Activated T-cell treated with anti-CD3 and anti-CD28 coated beads for 1 hour (primary cell): ENCODE results near the gene CD300A.

Experiments
- DNase-seq: peaks from one replicate; pipeline ENCODE4 v3.0.0-alpha.2; 2020; ENCODE audit warnings: low read depth

The CD300A gene

DNA sequence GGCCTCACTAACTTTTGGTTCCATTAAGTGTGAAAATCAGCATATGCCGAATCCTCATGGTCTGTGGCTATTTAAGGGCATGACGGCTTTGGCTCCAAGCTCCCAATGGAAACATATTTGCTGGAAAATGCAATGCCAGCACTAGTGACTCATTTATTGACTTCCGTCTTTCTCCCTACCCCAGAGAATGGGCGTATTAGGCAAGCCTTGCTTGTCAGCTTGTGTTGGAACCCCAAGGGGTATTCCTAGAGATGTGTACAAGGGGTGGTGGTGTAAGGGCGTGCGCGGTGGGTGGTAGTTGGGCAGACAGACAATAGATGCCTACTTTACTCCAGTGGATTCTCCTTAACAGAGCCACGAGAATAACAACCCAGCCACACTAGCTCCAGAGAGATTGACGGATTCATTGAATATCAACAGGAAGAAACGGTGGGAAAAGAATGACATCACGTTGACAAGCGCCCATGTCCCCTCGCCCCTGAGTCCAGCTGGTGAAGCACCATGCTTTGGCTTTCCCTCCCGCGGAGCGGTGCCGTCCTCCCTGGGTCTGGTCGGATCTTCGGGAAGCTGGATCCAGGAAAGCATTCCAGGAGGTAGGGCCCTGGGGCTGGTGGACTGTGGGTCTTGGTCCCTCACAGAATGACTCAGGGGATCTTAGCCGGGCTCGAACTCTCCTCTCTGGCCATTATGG, 54.5 kb downstream of the CD300A start:
- no peak for DNase-seq

DNA sequence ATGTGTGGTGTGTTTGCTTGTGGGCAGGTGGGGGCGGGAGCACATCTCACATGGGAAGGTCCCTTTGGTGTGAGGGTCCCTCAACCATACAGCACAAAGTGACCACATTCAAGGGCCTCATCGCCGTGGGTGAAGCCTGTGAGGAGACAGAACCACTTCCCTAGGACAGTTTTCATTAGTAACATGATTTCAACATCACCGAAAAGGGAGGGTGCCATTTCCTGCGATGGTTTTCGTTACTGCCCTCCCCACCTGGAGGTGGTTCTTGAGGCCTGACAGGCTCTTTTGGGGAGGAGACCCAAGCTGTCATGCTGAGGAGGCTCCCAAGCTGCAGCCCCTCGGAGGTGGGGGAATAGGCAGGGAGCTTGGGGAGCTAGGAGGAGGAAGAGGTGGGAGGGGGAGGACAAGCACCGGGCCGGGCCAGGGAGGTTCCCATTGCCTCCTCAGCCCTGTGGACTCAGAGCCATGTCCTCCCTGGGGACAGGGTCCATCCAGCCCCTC, 55.3 kb downstream of the CD300A start:
- DNase-seq: no peak

DNA sequence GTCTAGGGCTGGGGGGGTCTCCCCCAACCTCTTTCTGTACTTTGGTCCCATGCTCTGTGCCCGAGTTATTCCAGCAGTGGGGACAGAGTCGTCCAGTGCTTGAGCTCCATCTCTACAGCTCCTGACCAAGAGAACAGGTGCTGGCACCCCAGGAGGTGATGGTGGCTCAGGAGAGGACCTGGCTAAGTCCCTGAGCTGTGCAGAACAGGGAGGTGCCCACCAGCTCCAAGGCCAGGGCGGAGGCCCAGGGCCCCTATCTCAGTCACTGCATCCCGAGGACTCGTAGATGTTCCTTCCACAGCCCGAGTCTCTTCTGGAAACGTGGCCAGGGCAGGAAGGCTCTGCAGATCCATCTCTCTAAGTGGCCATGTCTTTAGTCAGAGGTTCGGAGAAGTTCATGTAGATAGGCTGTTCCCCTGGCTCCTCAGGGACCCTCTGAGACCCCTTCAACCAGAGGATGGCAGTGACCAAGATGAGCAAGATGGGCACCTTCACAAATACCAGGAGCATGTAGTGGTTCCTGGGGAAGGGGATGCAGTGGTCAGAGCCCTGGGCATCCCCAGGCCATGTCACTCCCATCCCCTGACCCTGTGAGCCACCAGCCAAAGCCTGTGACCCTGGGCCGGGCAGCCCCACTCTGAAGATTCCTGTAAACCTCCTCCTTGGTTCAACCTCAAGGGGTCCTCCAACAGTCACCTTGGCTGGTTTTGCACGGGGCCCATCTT, 56.1 kb downstream of the CD300A start:
- DNase-seq: no peak

DNA sequence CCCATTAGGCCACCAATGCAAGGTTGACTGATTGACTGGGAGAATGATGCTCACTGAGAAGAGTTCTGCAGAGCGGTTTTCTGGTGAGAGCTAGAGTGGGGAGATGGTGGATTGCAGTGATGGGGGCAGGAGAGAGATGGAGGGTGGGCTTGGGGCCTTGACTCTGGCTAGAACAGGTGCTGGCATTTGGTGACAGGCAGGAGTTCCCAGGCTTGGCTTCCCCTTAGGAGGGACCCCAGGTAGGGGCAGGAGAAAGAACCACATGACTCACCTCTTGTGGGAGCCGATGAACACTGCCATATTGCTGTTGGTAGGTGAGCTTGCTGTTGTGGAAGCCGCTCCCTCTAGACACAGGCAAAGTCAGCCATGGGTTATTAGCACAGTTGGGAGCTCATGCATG, 56.9 kb downstream of the CD300A start:
- no peak for DNase-seq

DNA sequence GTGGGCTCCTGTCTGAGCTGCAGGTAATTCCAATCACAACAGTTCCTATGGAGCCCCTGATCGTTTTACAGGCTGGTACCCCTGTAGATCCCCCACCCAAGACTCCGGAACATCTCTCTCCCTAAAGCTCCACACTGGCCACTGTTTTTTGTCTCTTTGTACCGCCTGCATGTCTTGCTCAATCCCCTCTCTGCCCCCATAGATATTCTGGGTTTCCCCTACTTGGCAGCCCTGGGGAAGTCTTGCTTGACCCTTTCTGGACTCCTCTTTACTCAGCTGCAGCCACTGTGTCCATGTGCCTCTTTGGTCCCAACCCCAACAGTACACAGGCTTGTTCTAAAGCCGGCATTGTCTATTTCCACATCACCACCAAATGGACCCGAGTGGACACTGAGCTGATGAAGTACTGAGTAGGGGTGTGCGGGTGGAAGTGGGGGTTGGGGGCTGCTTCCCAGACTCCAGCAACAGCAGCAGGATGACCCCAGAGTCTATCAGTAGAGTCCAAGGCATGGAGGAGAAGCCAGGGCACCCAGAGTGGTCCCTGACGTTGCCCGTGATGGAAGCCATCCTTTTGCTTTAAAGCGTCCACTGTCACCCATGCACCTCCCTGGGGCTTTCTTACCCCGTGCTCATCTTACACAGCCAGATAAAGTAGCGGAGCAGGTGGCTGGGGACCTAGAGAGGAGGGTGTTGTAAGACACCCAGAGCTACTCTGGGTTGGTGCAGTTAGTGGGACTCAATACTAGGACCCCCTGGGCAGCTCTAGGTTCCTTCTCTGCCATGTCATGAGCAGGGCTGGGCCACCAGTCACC, 58.4 kb downstream of the CD300A start:
- no peak for DNase-seq

DNA sequence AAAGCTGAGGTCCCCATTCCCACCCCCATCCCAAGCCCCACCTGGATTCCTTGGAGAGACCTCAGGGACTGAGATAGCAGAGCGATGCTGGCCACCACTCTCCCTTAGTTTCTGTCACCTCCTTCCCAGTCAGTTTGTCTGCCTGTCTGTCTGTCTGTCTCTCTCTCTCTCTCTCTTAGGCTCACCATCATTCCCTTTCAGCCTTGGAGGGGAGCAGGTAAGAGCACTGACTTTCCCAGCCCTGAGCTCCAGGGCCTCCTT, 59.0 kb downstream of the CD300A start:
- DNase-seq: no peak

DNA sequence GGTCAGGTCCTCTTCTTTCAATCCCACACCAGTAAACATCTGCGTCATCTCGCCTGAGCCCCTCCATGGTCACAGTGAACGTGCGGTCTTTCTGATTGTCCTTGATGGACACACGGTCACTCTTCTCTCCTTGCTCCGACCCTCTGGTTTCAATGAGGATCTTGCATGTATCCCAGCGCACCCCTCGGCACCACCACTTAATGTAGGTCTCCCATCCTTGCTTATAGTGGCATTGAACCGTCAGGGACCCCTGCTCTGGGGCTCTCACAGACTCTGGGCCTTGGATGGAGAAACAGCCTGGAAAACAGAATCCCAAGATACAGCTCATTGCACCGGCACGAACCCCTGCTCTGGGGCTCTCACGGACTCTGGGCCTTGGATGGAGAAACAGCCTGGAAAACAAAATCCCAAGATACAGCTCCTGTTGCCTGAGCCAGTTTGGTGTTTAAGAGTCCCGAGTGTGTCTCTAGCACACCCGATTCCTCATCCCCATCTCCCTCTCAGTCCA, 59.4 kb downstream of the CD300A start:
- no peak for DNase-seq

DNA sequence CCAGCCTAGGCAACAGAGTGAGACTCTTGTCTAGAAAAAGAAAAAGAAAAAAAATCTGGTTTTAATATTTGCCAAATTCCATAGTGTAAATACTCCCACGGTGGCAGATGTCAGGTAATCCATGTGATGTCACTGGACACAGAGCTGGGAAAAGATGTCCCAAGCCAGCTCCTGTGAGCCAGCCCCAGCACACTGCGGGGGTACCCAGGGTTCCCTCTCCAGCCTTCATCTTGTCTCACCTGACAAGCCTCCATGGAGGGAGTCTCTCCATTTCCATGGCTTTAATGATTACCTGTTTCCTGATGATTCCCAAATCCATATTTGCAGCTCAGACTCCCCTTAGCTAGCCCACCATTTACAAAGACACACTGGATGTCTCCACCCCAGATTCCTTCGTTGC, 60.2 kb downstream of the CD300A start:
- no peak for DNase-seq

DNA sequence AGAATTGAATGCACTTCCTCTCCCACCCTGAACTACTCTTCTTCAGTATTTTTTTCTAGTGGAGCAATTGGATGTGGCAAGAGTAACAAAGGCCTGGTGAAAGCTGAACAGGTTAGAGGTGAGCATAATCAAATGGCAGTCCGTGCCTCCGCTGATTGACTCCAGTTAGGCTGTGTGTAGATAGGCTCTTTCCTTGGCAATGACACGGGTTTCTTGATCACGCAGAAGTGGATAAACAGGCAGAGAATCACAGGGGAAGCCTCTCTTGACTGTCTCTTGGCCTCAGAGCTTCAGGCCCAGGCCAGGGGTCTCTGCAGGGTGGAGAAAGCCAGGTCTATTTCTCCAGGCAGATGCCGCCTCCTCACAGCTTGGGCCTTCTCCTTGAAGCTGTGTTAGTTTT, 60.6 kb downstream of the CD300A start:
- DNase-seq: no peak

DNA sequence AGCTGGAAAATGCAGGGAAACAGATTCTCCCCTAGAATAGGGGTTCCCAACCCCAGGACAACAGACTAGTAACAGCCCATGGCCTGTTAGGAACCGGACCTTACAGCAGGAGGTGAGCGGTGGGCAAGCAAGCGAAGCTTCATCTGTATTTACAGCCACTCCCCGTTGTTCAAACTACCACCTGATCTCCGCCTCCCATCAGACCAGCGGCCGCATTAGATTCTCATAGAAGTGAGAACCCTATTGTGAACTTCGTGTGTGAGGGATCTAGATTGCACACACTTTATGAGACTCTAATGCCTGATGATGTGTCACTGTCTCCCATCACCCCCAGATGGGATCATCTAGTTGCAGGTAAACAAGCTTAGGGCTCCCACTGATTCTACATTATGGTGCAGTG, 61.3 kb downstream of the CD300A start:
- no peak for DNase-seq

DNA sequence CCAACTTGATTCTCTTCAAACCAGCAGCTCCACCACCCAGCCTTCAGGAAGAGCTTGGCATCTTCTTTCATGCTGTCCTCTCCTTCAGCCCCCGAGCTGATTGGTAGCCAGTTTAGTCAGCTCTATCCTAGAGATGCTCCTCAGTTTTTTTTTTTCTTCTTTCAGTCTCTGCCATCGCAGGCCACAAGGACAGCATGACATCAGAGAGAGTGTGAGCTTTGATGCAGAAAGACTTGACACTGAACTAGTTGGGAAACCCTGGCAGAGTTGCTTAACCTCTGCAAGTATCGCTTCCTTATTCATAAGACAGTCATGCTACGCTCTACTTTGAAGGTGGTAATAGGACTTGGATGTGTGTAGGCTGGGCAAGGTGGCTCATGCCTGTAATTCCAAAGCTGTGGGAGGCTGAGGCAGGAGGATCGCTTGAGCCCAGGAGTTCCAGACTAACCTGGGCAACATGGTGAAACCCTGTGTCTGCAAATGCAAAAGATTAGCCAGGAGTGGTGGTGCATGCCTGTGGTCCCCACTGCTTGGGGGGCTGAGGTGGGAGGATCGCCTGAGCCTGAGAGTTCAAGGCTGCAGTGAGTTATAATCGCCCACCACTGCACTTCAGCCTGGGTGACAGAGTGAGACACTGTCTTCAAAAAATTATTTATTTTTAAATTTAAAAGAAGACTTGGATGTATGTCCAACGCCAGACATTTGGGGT, 62.2 kb downstream of the CD300A start:
- no peak for DNase-seq

DNA sequence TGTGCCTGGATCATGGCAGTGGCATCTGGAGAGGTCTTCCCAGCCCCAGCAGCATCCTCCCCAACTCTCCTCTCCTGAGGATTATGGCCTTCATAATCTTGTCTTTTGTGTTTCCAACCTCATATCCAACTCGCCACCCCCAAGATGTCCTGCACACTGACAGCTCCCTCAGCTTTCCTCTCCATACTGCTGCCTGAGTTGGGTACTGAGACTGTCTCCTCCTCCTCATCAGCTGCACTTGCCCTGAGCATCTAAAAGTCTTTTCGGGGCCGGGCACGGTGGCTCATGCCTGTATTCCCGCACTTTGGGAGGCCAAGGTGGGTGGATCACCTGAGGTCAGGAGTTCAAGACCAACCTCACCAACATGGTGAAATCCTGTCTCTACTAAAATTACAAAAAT, 62.8 kb downstream of the CD300A start:
- no peak for DNase-seq

DNA sequence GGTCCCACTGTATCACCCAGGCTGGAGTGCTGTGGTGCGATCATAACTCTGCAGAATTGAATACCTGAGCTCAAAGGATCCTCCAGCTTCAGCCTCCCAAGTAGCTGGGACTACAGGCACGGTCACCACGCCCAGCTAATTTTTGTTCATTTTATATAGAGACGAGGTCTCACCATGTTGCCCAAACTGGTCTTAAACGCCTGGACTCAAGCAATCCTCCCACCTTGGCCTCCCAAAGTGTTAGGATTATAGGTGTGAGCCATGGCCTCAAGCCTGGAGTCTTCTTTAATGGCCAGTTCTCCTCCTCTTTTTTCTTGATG, 64.4 kb downstream of the CD300A start:
- DNase-seq: no peak

DNA sequence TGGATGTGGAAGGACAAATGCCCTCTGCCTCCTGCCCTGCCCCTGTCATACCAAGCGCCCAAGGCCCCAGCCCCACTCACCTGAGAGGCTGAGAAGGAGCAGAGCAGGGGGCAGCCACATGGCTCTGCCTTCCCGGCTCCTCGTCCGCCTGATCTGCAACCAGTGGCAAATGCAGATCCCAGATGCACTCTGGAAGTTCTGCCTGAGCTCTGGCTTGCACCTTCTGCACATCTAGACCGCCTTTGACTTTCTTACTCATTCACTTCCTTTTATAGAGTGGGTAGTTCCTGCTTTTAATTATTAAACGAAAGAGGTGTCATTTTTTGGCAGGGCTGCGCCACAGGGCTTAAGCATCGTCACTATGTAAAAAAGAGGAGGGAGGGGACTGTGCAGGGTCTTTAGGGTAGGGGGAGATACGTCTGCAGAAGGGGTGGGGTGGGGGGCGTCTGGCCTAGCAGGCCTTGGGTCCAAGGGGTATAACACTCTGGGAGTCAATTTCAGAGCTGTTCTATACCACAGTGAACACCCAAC, 64.9 kb downstream of the CD300A start, which contains the start of gene CD300LB:
CD300LB (minus strand) TSS at position 245 of the 531 bp plus-strand sequence; CDS start at position 120, 125 bp downstream.
- DNase-seq: no peak

DNA sequence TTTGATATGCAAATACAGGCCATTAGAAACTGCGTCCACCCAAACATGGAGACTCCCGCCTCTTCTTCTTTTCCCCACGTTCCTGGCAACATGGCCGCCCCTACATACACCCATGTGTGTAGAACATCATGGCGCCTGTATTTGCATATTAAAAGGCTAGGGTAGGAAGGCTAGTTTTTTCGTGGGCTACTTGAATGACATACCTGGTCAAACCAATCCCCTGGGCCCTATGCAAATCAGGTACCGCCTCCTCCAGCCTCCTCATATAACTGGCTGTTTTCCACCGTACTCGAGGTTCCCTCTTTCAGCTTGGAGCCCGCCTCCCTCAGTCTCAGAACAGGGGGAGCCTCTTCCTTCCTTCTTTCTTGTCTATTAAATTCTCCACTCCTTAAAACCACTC, 65.7 kb downstream of the CD300A start:
- DNase-seq: no peak
